Activated T-helper 9 cell treated with anti-CD3 and anti-CD28 coated beads, Interleukin-2, amount 50 U/mL, for 16 hours (primary cell): ENCODE measurements around the gene SSR1.

ENCODE experiments used
- DNase-seq: peaks from one replicate; pipeline ENCODE4 v3.0.0-alpha.2; 2020; ENCODE audit warnings: low read depth

The SSR1 gene

GRCh38 chr6:7257521-7258230, 55.3 kb downstream of the SSR1 start:
- DNase-seq: no peak

DNA sequence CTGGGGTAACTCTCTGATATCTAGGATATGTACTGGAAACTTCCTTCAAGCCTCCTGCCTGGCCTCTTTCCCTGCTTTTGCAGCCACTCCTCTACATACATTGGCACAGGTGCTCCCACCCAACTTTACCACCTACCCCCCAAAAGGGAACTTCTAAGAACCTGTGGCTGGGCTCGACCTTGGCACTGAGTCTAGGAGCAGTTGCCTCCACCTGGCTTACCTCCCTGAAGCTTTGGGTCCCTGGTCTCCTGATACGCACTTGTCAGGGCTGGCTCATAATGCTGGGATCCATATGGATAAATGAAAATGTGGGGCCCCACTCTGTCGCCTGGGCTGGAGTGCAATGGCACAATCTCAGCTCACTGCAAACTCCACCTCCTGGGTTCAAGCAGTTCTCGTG, 56.2 kb downstream of the SSR1 start:
- no peak for DNase-seq

DNA sequence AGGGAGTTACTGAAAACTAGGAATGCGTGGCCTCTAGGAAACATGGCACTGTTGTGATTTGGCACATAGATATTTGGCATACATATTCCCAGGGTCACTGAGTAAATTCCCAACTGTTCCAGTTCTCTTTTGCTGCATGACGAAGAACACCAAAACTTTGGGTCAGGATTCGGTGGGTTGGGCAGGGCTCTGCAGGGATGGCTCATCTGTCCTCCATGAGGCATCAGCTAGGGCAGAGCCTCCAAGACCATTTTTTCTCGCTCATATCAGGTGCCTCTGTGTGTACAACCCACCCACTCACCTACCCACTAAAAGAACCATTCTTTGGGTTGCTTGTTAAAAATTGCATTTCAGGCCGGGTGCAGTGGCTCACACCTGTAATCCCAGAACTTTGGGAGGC, 57.1 kb downstream of the SSR1 start:
- no peak for DNase-seq

DNA sequence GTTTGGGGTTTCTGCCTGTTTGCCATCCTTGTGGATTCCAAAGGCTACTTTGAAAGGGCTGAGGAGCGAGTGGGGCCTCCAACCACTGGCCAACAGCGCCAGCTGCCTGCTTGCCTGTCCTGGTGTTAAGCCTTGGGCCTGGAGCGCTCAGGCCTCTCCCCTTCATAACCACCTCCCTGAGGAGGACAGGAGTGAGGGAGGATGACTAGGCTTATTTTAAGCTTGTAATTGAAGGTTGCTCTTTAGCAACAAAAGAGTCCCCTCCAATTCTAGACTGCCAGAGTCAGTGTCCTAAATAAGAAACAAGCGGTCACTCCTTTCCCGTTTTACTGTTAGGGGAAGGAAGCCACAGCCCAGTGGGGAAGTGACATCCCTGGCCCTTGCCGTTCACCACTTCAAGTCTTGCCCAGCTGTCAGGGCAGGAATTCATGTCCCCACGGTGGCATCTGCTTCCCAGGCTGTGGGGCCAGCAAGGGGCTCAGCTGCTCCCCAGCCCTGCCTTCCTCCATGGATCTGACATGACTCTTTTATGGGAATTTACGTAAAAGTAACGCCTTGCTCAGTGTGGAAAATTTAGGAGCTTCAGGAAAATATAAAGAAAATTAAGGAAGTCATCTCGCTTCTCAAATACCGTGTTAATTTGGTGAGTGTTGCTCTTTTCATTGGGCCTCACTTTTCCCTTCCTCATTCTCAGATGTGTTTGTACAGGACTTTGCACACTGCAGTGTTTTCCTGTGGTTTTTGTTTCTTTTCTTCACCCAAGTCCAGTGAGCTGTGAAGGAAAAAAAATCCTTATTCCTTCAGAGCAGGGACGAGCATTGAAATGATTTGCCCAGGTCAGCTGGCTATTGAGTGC, 57.8 kb downstream of the SSR1 start:
- no peak for DNase-seq

DNA sequence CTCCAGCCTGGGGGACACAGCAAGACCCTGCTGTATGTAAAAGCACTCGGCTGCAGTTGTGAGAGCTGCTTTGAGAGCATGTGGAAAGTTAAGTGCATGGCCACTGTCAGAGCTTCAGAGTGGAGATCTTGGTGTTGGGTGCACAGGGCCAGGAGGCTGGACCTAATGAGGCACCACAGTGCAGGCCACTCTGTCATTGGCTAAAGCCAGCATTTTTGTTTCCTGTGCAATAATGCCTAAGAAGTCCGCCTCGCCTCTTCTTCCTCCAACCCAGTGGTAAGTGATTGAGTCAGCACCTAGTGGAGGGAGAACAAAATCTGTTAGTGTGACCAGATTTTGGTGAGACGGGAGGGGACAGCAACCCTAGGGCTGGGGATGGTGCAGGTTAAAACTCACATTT, 60.6 kb downstream of the SSR1 start:
- DNase-seq: no peak

GRCh38 chr6:7251646-7252260, 61.2 kb downstream of the SSR1 start:
- no peak for DNase-seq

- no peak for DNase-seq
These were observed 62.2 kb downstream of the SSR1 start for GRCh38 chr6:7250812-7251211.

DNA sequence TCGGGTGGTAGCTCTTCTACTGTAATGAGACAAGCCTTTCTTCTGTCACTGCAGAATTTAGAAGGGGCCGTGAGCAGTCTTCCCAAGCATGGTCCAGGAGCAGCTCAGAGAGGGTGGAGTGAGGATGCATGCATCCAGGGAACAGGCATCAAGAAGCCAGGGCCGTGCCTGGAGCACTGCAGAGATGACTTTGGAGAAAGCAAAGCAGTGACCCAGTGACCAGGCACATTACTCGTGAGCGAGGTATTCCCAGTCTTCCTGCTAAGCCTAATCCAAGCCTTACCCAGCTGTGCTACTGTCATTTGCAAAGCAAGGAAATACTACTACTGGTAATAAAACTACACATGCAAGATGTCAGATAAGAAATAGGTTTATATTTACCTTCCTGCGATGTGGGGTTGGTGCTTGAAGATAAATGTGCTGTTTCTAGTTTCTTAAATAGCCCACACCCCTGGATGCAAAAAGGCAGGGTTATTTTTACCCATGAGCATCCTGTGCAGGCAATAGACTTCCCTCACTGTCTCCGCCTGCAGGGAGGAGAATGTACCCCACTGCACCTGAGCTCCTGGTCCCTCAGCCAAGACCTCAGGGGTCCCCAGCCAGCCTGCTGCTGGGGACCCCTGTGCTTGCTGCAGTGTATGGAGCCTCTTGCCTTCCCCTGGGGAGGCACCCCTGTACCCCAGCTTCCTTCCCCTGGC, 62.9 kb downstream of the SSR1 start:
- DNase-seq: no peak

- DNase-seq: no peak
These were observed 63.6 kb downstream of the SSR1 start for GRCh38 chr6:7249391-7249790.

- DNase-seq: no peak
These were observed 65.2 kb downstream of the SSR1 start for GRCh38 chr6:7247828-7248227.

DNA sequence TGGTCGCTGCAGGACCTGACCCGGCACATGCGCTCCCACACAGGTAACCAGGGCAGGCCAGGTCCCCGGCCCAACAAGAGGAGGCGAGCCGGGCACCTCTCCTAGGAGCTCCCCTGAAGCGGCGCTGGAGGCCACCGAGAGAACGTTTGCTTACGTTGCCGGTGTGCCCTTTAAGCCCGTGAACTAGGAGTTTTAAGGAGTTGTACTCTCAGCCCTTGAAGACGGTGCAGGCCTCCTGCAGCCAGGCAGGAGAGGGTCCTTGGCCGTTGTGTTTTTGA, 65.9 kb downstream of the SSR1 start:
- DNase-seq: no peak

- no peak for DNase-seq
These were observed 66.4 kb downstream of the SSR1 start for GRCh38 chr6:7246401-7247178.

GRCh38 chr6:7245668-7246393, 67.2 kb downstream of the SSR1 start:
- DNase-seq: no peak

DNA sequence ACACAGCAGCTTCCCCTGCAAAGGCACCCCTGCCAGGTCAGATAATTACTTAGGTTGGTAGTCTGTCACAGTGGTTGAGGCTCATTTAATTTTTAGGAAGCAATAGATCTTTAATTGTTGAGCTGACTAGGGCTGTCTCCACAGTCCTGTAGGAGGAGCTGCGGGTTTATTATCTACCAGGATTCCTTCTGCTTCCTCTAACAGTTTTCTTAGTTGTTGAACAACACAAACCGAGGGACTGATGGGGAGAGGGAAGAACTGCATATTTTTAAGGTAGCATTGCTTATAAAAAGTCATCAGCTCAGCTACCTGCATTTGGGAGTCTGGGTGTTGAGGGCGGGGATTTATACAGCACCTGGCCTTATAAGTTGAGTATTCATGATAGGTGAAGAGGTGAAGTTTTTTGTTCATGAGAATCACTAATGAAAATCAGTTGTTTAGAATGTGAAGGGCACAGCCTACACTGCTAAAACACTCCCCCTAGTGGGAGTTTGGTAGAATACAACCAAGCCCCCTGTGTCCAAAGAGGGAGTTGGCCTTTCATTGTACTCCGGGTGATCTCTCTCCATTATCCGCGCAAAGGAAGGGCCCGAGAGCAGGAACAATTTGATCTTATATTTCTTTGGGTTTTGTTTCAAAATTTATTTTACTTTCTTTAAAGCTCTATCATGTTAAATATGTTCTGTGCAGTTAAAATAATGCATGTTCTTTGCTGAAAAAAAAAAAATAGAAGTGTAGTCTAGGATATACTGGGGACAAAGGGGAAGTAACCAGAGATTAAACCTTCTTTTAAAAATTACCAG, 69.6 kb downstream of the SSR1 start:
- DNase-seq: no peak

DNA sequence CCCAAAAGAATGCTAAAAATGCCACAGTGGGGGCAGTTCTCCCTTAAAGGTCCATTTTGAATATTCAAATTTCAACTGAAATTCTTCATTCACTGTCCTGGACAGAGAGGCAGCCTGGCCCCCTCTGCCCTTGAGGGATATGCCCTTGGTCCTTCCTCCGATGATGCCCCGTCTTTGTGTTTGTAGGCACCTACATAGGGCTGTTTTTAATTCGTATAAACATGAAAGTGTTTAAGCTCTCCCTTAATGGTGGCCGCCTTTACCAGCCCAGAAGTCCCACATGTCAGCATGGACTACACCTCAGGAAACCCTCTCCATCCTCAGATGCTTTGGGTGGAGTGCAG, 70.2 kb downstream of the SSR1 start:
- DNase-seq: no peak

- no peak for DNase-seq
These were observed 71.0 kb downstream of the SSR1 start for GRCh38 chr6:7241709-7242645.

DNA sequence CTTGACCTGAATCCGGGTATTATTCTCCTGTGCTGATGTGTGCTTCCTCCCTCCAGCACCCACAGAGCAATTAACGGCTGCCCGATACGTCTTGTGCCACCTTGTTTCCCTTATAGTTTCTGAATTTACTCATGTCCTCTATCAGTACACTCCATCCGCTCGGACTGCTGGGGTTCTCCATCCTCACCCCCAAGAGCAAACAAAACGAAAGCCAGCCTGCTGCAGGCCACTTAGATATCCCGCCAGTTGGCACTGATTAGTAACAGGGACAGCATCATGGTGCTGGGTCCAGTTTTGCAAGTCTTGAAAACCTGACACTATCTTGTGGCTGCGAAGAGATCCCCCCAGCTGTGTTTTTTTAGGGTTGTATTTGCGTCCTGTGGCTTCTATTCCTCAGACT, 71.8 kb downstream of the SSR1 start:
- DNase-seq: no peak

GRCh38 chr6:7240351-7240750, 72.6 kb downstream of the SSR1 start:
- DNase-seq: no peak

DNA sequence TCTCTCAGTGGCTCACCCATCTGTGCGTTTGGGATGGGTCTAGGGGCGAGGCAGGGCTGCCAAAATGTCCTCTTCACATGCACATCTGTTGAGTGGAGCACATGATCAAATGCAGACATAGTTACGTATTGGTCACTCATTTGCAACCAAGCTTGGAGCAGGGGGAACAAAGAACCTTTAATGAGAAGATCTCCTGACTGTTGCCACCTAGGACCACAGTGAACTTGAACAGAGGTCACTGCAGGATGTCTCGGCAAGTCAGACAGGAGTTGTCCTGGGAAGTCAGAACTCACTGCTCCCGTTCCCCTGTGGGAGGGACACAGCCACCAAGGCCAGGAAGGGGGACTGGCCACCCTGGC, 73.4 kb downstream of the SSR1 start:
- DNase-seq: no peak
